MM.1S (cell line): ENCODE data around the gene MRLN.

Experiments
- DNase-seq: peaks from one replicate; pipeline ENCODE4 v3.0.0-alpha.2; 2015
- H2AFZ ChIP-seq: fragments of 300-600 bp; sonication (generic); 2 replicates; pipeline ENCODE4 v1.6.0; 2016; ENCODE audit warnings: antibody characterized with exemption, low read length
- H3F3A ChIP-seq: fragments of 300-600 bp; sonication (generic); 2 replicates; pipeline ENCODE4 v1.6.1; 2016; ENCODE audit warnings: mild to moderate bottlenecking, antibody characterized with exemption, low read length, moderate library complexity, mixed read lengths; ENCODE audit not compliant: insufficient read depth
- H3K27ac ChIP-seq: fragments of 300-600 bp; sonication (generic); 2 replicates; pipeline ENCODE4 v1.5.1; 2016; ENCODE audit warnings: mild to moderate bottlenecking, low read length
- H3K27me3 ChIP-seq: fragments of 300-600 bp; sonication (generic); replicated peaks from 2 replicates; pipeline ENCODE4 v1.6.0; 2016; ENCODE audit warnings: low read length; ENCODE audit not compliant: insufficient read depth
- H3K36me3 ChIP-seq: fragments of 300-600 bp; sonication (generic); replicated peaks from 2 replicates; pipeline ENCODE4 v1.6.1; 2016; ENCODE audit warnings: mild to moderate bottlenecking, low read length, mixed read lengths; ENCODE audit not compliant: insufficient read depth
- H3K4me1 ChIP-seq: fragments of 300-600 bp; sonication (generic); 2 replicates; pipeline ENCODE4 v1.6.1; 2016; ENCODE audit warnings: low read length, mixed read lengths
- H3K4me2 ChIP-seq: fragments of 300-600 bp; sonication (generic); 2 replicates; pipeline ENCODE4 v1.6.0; 2016; ENCODE audit warnings: low read depth, low read length
- H3K4me3 ChIP-seq: fragments of 300-600 bp; sonication (generic); 2 replicates; pipeline ENCODE4 v1.5.1; 2016; ENCODE audit warnings: low read length, mixed read lengths
- H3K79me2 ChIP-seq: fragments of 300-600 bp; sonication (generic); 2 replicates; pipeline ENCODE4 v1.6.1; 2016; ENCODE audit warnings: mixed run types, low read length, mixed read lengths
- H3K9ac ChIP-seq: fragments of 300-600 bp; sonication (generic); 2 replicates; pipeline ENCODE4 v1.6.1; 2016; ENCODE audit warnings: low read length, mixed read lengths
- H3K9me2 ChIP-seq: fragments of 300-600 bp; sonication (generic); replicated peaks from 2 replicates; pipeline ENCODE4 v1.6.1; 2016; ENCODE audit warnings: mild to moderate bottlenecking, low read length, mixed read lengths; ENCODE audit not compliant: insufficient read depth
- H3K9me3 ChIP-seq: fragments of 300-600 bp; sonication (generic); replicated peaks from 2 replicates; pipeline ENCODE4 v1.6.1; 2016; ENCODE audit warnings: mild to moderate bottlenecking, low read length, mixed read lengths; ENCODE audit not compliant: insufficient read depth
- H4K20me1 ChIP-seq: fragments of 300-600 bp; sonication (generic); 2 replicates; pipeline ENCODE4 v1.6.1; 2016; ENCODE audit warnings: mild to moderate bottlenecking, low read length, moderate library complexity, mixed read lengths; ENCODE audit not compliant: insufficient read depth
- EZH2 ChIP-seq: fragments of 300-600 bp; sonication (generic); optimal IDR thresholded peaks from 2 replicates; pipeline ENCODE3; 2017; ENCODE audit warnings: low read depth, mild to moderate bottlenecking, antibody characterized with exemption, low read length, mixed read lengths
- EZH2phosphoT487 ChIP-seq: fragments of 300-600 bp; sonication (generic); IDR thresholded peaks from 2 replicates; pipeline ENCODE4 v1.6.1; 2018; ENCODE audit warnings: antibody characterized with exemption, low read length
- TF ChIP-seq, protein P1 (sequence below): fragments of 300-600 bp; sonication (generic); IDR thresholded peaks from 2 replicates; pipeline ENCODE4 v1.5.1; 2016; ENCODE audit warnings: antibody characterized with exemption, low read length, mixed read lengths

MRLN gene

DNA sequence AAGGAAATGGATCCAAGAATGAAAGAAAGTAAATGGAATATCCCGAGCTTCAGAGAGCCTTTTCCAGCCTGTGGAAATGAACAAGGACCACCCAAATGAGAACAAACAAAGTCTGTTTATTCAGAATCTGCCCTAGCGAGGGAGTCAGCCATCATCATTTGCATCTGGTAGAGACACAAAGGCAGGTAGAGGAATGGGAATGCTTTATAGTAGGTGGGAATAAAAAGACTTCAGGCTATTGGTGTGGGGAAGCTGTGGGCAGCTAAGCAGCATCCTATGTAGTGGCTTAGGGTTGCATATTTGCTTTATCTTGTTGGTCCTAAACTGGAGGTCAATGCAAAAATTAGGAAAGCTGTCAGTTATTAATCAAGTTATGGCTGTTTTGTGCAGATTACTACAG lies 9.2 kb upstream of the MRLN start:
- Histone ChIP-seq H3K9me3 (no peaks in the 10 kb centered on the region), H2AFZ (no peak overlapping the region), H3K27ac (no peak overlapping the region), H3K4me3 (no peak overlapping the region), H4K20me1 (no peaks in the 10 kb centered on the region), H3K79me2 (no peaks in the 10 kb centered on the region), H3K4me2 (no peak overlapping the region), H3K9ac (no peak overlapping the region), H3K27me3 (no peaks in the 10 kb centered on the region), H3K36me3 (no peaks in the 10 kb centered on the region), H3K9me2 (no peaks in the 10 kb centered on the region), H3K4me1 (no peaks in the 10 kb centered on the region), H3F3A (no peaks in the 10 kb centered on the region)
- TF ChIP-seq EZH2phosphoT487 (no peak), EZH2 (no peak)
- TF ChIP-seq, protein P1, sequence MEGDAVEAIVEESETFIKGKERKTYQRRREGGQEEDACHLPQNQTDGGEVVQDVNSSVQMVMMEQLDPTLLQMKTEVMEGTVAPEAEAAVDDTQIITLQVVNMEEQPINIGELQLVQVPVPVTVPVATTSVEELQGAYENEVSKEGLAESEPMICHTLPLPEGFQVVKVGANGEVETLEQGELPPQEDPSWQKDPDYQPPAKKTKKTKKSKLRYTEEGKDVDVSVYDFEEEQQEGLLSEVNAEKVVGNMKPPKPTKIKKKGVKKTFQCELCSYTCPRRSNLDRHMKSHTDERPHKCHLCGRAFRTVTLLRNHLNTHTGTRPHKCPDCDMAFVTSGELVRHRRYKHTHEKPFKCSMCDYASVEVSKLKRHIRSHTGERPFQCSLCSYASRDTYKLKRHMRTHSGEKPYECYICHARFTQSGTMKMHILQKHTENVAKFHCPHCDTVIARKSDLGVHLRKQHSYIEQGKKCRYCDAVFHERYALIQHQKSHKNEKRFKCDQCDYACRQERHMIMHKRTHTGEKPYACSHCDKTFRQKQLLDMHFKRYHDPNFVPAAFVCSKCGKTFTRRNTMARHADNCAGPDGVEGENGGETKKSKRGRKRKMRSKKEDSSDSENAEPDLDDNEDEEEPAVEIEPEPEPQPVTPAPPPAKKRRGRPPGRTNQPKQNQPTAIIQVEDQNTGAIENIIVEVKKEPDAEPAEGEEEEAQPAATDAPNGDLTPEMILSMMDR = no peak
- no peak for DNase-seq

DNA sequence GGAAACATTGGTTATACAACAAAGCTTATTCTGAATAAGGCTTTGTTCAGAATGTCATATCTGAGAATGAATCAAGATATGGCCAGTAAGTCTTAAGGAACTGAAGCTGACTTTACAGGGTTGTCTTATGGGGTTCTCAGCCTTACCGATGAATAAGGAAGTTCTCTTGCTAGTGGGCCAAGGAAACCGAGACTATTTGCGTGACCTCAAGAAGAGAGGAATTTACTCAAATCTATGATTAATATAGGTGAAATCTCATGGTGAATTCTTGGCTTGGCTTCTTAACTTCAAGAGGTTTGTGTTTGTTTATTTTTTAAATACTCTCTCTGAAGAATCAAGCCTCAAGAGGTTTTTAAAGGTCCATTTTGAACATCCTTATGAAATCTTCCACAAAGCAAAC lies 4.7 kb upstream of the MRLN start:
- no peaks in the 10 kb centered on the region for H3K9me2 ChIP-seq
- no peak overlapping the region for H3K27ac ChIP-seq
- no peaks in the 10 kb centered on the region for H3K79me2 ChIP-seq
- no peaks in the 10 kb centered on the region for H4K20me1 ChIP-seq
- no peaks in the 10 kb centered on the region for H3F3A ChIP-seq
- no peak overlapping the region for H3K4me3 ChIP-seq
- no peak for DNase-seq
- no peak overlapping the region for H2AFZ ChIP-seq
- TF ChIP-seq, protein P1 = no peak
- no peak for TF ChIP-seq EZH2
- no peak for TF ChIP-seq EZH2phosphoT487
- no peak overlapping the region for H3K4me2 ChIP-seq
- H3K9ac ChIP-seq = no peak overlapping the region
- H3K36me3 ChIP-seq = no peaks in the 10 kb centered on the region
- H3K27me3 ChIP-seq = no peaks in the 10 kb centered on the region
- H3K9me3 ChIP-seq = no peaks in the 10 kb centered on the region
- no peaks in the 10 kb centered on the region for H3K4me1 ChIP-seq

DNA sequence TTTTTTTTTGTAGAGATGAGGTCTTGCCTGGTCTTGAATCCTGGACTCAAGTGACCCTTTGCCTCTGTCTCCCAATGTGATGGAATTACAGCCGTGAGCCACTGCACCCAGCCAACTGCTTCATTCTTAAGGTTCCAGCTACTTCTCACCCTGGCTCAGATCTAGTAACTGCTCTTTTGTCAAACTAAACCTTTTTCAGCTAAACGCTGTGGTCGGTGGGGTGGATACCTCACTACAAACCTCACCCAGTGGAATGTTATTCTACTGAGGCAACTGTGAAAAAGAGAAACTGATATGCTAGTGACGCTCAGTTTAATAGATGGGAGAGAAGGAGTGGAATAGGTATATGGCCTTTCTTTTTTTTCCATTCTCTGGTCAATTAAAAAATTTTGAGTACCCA lies 1.7 kb upstream of the MRLN start:
- Histone ChIP-seq H3K79me2 (no peaks in the 10 kb centered on the region), H4K20me1 (no peaks in the 10 kb centered on the region), H3K27ac (no peak overlapping the region), H3K9me2 (no peaks in the 10 kb centered on the region), H3K9me3 (no peaks in the 10 kb centered on the region), H3F3A (no peaks in the 10 kb centered on the region), H3K4me2 (no peak overlapping the region), H3K9ac (no peak overlapping the region), H3K27me3 (no peaks in the 10 kb centered on the region), H3K4me3 (no peak overlapping the region), H3K4me1 (no peaks in the 10 kb centered on the region), H3K36me3 (no peaks in the 10 kb centered on the region), H2AFZ (no peak overlapping the region)
- no peak for TF ChIP-seq EZH2phosphoT487
- TF ChIP-seq EZH2 = no peak
- TF ChIP-seq, protein P1 = no peak
- DNase-seq = no peak
